Esophagus mucosa (tissue), 1 donor: Measurements from ENCODE around the gene CFAP97D2. TPM values are rescaled to one million over a fixed set of nuclear protein-coding genes. Genes with fewer than 3 reads are reported as not detected.
"Not testable (repeated sequence)": the region's sequence is repeated elsewhere in the genome, so short reads cannot be mapped to it uniquely, and the experiment has no call there.

ENCODE experiments used
- ATAC-seq: fragments of 200-7000 bp; cut with Tn5 transposase; one replicate; pipeline ENCODE4 v1.9.1; 2020
- total RNA-seq: library from RNA; stranded (reverse); gene quantifications from one replicate; pipeline ENCODE4 v1.2.4, GENCODE V29; 2023
- donor health status: DM: yes; HTN: yes; CAD: no.

The CFAP97D2 gene
- not detected for total RNA-seq

DNA sequence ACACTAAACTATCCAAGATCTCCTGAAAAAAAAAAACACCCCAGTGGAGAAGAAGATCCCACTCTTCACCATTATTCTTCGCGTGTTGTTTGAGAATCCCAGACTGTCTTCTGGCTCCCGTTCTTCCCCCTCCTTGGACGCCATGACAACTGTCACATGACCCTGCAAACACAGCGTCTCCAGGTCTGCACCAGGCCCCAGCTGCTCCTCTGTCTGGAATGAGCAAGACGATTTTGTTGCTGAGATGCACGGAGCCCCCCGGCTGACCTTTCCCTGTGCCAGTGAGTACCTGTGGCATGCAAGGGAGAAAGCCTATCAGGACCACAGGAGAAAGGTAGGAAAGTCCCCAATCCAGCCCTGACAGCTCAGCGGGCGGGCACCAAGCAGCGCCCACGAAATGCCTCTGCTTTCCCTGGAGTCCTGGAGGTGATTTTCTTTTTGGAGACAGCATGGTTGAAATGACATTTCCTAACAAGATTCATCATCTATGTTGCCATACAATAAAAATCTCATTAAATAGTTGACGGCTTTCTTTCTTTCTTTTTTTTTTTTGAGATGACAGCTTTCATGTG is at the start of gene CFAP97D2:
Gene CFAP97D2 (plus strand): TSS at position 171 of the 572 bp plus-strand sequence. CDS start 74 bp downstream, at position 245.
- no peak for ATAC-seq

GRCh38 chr13:114129649-114130062 is 49.4 kb upstream of the CFAP97D2 start:
- ATAC-seq: no peak

- no peak for ATAC-seq
Observed at GRCh38 chr13:114130131-114130836, 48.8 kb upstream of the CFAP97D2 start.

GRCh38 chr13:114130837-114131582 is 48.0 kb upstream of the CFAP97D2 start:
- peak; percentile 18 for ATAC-seq

GRCh38 chr13:114131583-114132418 is 47.3 kb upstream of the CFAP97D2 start:
- no peak for ATAC-seq

GRCh38 chr13:114132419-114133121 is 46.5 kb upstream of the CFAP97D2 start, which contains the start of gene RASA3:
TSS of gene RASA3 (minus strand) at chr13:114132623. CDS start at chr13:114132489, 134 bp downstream.
- peak; percentile 66 for ATAC-seq

DNA sequence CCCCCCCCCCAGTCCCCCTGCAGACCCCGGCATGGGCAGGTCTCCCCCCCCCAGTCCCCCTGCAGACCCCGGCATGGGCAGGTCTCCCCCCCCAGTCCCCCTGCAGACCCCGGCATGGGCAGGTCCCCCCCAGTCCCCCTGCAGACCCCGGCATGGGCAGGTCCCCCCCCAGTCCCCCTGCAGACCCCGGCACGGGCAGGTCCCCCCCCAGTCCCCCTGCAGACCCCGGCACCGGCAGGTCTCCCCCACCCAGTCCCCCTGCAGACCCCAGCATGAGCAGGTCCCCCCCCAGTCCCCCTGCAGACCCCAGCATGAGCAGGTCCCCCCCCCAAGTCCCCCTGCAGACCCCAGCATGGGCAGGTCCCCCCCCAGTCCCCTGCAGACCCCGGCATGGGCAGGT is 45.9 kb upstream of the CFAP97D2 start:
- ATAC-seq: not testable (repeated sequence)

DNA sequence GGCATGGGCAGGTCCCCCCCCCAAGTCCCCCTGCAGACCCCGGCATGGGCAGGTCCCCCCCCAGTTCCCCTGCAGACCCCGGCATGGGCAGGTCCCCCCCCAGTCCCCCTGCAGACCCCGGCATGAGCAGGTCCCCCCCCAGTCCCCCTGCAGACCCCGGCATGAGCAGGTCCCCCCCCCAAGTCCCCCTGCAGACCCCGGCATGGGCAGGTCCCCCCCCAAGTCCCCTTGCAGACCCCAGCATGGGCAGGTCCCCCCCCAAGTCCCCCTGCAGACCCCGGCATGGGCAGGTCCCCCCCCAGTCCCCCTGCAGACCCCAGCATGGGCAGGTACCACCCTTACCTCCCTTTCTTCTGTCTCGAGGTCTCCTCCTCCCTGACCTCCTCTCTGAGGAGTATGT is 45.5 kb upstream of the CFAP97D2 start:
- not testable (repeated sequence) for ATAC-seq

DNA sequence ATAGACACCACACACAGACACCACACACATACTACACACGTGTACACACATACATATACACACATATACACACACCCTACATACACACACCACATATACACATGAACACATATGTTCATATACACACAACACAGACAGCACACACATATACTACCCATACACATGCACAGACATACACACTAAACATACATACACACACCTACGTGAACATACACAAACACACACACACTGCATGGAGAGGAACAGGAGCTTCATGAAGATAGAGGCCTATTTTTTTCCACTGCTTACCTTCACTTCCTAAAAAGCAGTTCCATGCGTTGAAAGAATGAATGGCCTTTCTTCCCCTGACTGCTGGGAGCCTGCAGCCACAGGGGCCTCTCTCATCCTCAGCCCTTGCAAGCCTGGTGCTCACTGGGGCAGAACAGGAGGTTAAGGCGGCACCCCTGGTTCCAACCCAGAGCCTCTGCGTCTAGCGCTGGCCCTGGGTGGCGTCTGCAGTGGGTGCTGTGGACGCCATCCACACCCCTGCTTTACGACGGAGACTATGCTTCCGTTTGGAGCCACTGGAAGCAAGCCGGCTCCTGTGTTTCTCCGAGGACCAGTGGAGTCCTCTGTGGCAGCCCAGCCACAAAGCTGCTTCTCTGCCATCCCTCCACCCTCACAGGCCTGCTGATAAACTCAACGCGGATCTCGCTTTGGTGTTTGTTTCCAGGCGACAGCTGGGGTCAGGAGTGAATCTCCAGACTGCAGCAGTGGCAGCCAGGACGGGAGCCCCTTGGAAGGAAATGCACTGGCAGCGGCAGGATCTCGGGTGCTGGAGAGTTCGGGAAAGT is 44.7 kb upstream of the CFAP97D2 start:
- no peak for ATAC-seq

DNA sequence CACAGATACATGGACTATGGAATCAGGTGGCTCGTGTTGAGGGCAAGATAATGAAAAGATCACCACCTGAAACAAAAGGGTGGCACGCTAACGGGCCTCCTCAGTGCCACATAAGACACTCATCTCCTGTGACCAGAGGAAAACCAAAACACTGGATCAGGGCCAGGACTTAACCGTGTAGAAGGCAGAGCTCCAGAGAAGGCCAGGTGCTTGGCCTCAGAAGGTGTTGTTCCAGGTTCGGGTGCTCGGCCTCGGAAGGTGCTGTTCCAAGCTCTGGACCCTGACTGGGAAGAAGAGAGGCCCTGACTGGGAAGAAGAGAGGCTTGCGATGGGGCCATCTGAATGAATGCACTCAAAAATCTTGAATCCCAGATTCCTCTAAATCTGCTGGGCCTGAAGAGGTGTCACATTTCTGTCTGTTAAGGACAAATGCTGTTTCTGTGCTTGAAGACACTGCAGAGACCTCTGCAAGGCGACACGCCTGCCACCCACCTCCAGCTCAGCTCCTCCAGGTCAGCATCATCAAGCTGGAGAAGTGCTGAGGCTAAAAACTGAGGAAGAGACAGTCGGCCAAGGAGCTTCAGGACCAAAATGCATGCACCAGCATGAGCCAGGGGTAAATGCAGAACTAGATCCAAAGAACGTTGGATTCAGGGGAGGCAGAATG is 44.0 kb upstream of the CFAP97D2 start:
- ATAC-seq: no peak

GRCh38 chr13:114135731-114136171 is 43.3 kb upstream of the CFAP97D2 start:
- no peak for ATAC-seq

DNA sequence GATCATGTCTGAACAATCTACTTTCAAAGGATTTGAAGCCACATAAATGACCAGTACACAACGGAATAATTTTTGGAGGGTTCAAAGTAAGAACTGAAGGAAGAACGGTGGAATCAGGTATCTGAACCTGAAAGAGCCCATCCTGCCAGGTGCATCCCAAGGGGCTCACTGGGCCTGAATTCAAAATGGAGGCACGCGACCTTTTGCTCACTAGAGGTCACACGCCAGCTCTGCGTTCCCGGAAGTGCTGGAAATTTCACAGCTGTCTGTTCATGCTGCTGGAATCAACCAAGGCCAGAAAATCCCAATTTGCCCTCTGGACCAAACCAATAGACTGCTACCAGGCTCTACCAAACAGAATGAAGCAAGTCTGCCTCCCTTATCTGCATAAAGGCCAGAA is 42.5 kb upstream of the CFAP97D2 start:
- ATAC-seq: no peak

DNA sequence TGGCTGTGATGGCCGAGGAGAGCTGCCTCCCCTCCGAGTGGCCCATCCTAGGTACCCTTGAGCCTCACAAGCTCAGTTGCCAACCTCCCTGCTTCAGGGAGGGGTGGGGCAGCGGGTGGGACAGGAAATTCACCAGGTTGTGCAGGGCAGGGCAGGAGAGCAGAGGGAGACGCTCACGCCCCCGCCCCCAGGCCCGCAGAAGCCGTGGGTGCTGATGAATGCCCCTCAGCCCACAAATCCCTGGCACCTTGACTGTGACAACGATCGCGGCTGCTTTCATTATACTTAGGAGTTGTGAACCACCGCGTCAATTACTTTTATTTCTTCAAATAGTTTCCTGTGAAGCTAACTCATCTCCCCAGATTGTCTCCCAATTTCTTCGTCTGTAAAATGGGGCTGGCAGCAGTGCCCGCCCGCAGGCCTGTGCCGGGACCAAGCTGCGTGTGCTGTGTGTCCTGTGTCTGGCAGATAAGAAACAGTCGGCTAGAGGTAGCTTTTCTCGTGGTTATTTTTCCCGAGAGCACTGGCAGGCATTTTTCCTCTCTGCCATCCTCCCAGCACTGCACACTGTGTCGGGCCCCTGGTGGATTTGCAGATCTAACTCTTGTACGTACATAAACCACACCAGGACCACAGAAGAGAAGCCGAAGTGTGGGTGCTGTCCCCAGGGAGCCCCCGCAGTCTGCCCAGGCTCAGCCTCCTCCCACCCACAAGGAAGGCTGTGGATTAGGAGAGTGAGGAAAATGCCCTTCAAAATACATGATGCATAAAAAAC is 38.7 kb upstream of the CFAP97D2 start:
- no peak for ATAC-seq

DNA sequence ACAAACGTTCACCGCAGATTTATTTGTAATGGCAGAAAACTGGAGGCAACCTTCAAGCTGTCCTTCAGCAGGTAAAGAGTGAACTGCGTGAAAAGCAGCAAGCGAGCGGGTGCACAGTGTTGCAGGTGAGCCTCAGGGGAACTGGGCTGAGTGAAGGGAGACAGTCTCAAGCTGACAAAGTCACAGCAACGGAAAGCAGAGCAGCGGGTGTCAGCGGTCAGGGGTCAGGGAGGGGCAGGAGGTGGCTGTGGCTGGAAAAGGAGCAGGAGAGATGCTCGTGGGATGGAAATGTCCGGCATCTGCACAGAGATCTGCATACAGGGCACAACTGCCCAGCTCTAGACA is 38.2 kb upstream of the CFAP97D2 start:
- peak; percentile 21 for ATAC-seq

GRCh38 chr13:114141261-114141996 is 37.6 kb upstream of the CFAP97D2 start:
- ATAC-seq: peak; percentile 7

GRCh38 chr13:114142137-114142550 is 36.9 kb upstream of the CFAP97D2 start:
- ATAC-seq: peak; percentile 7

- peak; percentile 46 for ATAC-seq
Observed at GRCh38 chr13:114142640-114143490, 36.2 kb upstream of the CFAP97D2 start.
